K562 (cell line): Measurements from ENCODE around the gene CCDC124.

Experiments used
- CTCF ChIP-seq, 3 experiments: IDR thresholded peaks in 2 of 3; conservative IDR thresholded peaks in 1 of 3; 2 replicates each; pipeline ENCODE4 v1.5.1; 2011 to 2012; ENCODE audit warnings: low read length in 3 of 3, mild to moderate bottlenecking in 3 of 3, control low read depth in 2 of 3, improper control_type of control experiment in 1 of 3, inconsistent platforms in 1 of 3, low read depth in 1 of 3, mixed read lengths in 1 of 3, moderate library complexity in 1 of 3; ENCODE audit not compliant: insufficient read depth in 2 of 3
- RERE ChIP-seq: sonication (generic); formaldehyde crosslinking; IDR thresholded peaks from 2 replicates; pipeline ENCODE4 v1.8.0; 2023; ENCODE audit warnings: missing genetic modification reagents, mild to moderate bottlenecking, borderline replicate concordance
- SRF ChIP-seq, 2 experiments: fragments of 250-450, 450-650 bp in 1 of 2; sonication (Bioruptor Pico) in 1 of 2; sonication (generic) in 1 of 2; formaldehyde crosslinking; IDR thresholded peaks; 2 replicates each; pipeline versions ENCODE4 v1.5.0 to v1.5.1; 2020 to 2022; ENCODE audit warnings: mild to moderate bottlenecking in 1 of 2, missing genetic modification reagents in 1 of 2
- ZNF174 ChIP-seq: fragments of 250-450 bp; sonication (Bioruptor Pico); IDR thresholded peaks from 2 replicates; pipeline ENCODE4 v1.4.0; 2020; ENCODE audit warnings: mild to moderate bottlenecking

GRCh38 chr19:17893766-17894165 is 39.0 kb upstream of the CCDC124 start:
- TF ChIP-seq ZNF174: no peak
- no peak for TF ChIP-seq SRF (CRISPR knock-in tag; IDR thresholded peaks at IDR 0.05)
- TF ChIP-seq RERE (CRISPR knock-in tag): no peak
- TF ChIP-seq CTCF (IDR thresholded peaks at IDR 0.05 in 2 of 3, conservative IDR thresholded peaks at IDR 0.05 in 1 of 3; ENCODE audit: insufficient read depth in 2 of 3, low read depth in 1 of 3, low read length in 3 of 3): no peak
